GM19043 (cell line): ENCODE measurements around the gene SREBF2.
A peak's percentile ranks its signal among the peaks of the same experiment; 100 is the strongest.

ENCODE experiments used
- ATAC-seq: cut with Tn5 transposase; IDR thresholded peaks from one replicate; pipeline ENCODE4 v1.9.1; 2021; ENCODE audit warnings: low read depth; ENCODE audit not compliant: unreplicated experiment

The SREBF2 gene

DNA sequence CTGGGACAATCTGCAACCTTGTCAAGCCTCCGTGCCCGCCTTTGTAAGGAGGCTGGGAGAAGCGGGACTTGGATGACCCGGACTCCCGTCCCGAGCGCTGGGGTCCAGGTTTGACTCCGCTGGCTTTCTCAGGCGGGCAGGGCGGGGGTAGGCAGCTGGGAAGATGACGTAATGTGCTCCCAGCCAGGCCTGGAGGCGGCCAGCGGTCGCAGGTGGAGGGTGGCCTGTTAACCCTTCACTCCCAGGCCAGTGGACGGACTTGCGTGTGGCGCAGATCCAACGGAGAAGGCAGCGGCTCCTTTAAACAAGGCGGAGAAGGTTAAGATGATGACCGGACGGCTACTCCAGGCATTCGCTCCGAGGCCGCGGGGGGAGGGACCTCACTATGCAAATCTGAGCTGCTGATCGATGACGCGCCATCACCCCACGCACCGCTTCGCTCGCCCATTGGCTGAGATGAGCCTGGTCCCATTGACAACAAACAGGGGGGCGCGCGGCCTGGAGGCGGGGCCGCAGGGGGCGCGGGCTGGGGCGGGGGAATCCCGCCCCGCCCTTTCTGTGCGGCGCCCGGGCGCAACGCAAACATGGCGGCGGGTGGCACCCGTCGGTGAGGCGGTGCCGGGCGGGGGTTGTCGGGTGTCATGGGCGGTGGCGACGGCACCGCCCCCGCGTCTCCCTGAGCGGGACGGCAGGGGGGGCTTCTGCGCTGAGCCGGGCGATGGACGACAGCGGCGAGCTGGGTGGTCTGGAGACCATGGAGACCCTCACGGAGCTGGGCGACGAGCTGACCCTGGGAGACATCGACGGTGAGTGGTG lies at the start of gene SREBF2:
Gene SREBF2, plus strand, starts transcription at position 553 of the 816 bp plus-strand sequence. Its CDS starts 166 bp downstream, at position 719.
- ATAC-seq = peak; percentile 83

DNA sequence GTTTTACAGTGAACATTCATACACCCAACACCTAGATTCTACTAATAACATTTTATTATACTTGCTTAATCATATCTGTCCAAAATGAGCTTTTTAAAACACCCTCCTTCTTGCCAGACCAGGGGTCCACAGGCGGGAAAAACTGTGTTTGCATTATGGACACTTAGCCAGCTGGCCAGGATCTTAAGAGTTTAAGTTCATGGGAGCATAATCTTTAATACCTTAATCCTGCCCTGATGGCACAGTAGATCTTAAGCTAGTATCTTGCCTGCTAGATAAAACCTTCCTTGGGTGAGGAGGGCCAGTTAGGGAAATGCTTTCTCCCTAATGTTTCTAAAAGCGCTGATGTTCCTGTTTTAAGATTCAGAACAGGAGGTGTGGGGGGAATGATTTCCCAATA lies 45.6 kb upstream of the SREBF2 start:
- ATAC-seq = no peak

DNA sequence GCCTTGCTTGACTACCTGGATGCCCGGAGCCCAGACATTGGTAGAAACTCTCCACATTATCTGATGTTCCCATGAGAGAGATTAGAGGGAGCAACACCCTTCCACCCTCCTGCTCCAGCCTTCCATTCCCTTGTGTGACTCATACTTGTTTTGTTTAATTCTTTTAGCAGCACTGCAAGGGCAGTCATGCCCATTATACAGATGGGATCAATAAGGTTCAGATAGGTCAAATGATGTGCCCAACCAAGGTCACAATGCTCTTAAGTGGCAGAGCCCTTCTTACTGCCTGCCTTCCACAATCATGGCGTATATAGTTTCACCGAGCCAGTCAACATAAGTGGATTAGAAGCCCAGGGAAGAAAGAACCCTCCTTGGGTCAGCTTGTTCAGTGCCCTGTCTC lies 39.0 kb upstream of the SREBF2 start:
- no peak for ATAC-seq

DNA sequence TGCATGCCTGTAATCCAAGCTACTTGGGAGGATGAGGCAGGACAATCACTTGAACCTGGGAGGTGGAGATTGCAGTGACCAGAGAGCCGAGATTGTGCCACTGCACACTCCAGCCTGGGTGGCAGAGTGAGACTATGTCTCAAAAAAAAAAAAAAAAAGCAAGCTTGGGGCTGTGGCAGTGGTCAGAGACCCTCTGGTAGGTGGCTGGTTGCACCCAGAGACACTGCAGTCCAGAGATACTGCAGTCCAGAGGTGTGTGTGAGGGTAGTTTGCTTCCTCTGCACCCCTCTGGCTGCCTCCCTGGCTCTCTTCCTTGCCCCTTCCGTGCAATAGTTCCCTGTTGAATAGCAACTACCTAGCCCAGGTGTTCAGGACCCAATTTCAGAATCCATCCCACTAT lies 34.2 kb upstream of the SREBF2 start:
- no peak for ATAC-seq

DNA sequence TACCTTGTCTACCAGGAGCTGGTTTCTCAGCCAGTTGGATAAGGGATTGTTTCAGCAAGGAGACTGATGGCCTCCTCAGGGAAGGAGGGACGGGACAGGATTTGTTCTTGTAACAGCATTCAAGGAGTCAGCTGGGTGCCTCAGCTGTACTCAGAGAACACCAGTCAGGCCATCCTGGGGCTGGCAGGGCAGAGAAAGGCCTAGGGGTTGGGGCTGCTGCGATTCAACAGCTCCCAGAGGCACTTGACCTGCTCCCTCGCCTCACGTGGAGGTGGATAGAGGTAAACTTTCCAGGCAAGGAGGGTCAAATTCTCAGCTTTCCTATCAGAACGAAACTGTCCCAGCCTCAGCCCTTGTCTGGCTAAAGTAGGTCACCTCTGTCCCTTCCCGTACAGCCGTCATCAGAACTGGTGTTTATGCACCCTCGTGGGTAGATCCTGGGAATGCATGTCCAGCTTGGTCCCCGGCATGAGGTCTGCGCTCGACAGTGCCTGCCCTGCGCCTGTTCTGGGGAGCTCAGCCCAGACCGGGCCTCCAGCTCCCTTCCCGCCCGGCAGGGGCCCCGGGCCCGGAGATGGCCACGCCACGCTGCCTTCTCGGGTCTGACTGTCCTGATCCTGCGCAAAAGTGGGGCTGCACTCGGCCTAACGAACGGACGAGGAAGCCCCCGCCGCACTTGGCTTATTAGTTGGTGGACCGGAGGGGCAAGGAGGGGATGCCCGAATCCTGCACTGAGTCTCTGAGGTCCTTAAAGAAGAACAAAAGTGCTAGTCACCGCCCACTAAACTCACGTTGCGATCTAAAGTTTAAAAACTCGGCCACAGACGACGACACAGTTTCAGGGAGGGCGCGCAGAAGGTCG lies 33.2 kb upstream of the SREBF2 start:
- ATAC-seq = peak; percentile 21

DNA sequence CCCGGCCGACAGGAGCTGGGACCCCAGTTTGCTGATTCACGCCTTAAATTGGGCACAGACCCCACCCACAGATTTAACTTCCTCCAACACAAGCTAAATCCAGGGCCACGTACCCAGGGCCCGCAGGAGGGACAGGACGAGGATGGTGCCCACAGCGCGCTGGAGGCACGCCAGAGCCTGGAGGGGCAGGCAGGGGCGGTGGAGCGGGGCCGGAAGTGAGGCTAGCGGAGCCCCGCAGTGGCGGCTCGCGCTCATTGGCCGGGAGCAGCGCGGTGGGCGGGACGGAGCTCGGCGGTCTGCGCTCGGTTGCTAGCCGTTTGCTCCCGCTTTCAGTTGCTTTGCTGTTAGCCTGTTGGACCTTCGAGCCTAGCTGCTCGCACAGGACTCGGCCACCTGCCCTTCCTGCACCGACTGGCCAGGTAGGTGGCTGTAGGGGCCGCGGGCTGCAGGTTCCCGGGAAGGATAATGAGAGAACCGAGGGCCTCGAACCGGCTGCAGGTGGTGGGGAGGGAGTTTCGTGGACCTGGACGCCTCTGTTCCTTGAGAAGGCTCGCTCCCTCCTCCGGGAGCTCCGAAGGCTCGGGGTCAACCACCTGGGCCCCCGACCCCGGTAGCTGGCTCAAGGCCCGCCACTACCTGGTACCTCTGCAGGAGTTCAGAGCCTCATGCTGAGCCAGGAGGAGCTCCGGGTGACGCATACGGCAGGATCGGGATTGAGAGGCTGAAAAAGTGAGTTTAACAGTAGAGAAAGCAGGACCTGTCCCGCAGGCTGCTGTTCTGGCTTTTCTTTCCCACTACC lies 32.4 kb upstream of the SREBF2 start, which contains the start of gene CCDC134:
Gene CCDC134, plus strand, starts transcription at position 332 of the 799 bp plus-strand sequence. CDS start 8,212 bp downstream, outside the sequence.
- peak; percentile 93 for ATAC-seq

DNA sequence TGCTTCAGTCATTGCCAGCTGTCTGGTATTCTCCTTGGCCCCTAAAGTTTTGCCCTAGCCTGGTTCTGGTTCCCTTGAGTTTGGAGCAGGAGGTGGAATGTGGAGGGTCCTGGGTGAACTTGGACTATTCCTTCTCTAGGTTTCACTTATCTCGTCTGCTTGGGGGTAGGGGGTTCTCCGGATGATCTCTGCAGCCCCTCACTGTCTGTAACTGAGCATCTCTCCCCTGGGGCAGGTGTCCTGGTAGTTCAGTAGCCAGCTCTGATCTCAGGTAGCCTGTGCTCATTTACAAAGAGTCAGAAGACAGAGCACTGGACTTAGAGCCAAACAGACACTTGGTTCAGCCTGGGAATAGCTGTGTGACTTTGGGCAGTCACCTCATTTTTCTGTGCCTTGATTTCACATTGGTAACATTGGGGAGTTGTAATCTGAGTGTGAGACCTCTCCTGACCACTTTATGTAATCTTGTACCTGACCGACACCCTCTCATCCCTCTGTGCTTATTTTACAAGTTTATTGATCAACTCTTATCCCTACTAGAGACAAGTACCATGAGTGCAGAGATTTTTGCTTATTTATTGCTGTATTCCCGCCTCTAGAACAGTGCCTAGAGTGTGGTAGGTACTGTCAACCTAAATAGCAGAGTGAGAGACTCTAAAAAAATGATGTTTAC lies 31.6 kb upstream of the SREBF2 start:
- no peak for ATAC-seq

DNA sequence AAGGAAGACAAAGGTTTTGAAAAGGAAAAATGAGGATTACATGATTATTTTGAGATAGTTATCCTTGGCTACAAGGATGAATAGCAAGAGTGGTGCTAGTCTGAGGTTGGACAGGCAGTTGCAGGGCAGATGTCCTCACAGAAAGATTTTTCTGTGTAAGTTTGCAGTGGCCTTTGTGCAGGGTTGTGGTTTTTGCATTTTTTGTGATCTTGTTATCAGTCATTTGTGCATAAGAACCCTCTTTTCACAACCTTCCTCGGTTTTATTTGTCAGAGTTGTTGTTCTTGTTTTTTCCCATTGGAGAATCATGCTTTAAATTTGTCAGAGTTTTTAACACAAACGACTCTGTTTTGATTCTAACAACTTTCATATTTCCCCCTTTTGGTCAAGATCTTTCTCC lies 31.0 kb upstream of the SREBF2 start:
- no peak for ATAC-seq

DNA sequence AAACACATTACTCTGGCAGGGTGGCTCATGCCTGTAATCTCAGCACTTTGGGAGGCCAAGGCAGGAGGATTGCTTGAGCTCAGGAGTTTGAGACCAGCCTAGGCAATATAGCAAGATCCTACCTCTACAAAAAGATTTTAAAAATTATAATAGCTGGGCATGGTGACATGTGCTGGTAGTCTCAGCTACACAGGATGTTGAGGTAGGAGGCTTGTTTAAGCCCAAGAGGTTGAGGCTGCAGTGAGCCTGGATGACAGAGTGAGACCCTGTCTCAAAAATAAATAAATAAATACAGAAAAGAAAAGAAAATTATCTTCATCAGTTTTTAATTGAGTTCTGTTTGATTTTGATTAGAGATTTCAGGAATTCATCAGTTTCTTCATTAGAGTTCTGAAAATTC lies 27.3 kb upstream of the SREBF2 start:
- no peak for ATAC-seq

DNA sequence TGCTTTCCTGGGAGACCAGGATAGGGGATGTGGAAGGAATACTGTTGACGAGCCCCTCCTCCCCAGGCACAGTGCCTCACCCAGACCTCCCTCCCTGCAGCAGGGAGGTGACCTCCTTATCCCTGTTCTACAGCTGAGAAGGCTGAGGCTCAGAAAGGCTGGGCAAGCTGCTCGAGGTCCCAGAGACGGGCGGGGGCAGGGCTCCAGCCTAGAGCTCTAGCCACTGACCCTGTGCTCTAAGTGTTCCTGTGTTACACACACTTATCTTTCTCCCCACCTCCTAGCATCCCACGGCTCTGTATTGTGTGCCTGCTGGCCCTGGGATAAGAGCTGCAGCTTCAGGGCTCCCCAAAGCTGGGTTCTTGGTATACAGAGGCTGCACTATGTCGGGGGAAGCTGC lies 24.5 kb upstream of the SREBF2 start:
- no peak for ATAC-seq

DNA sequence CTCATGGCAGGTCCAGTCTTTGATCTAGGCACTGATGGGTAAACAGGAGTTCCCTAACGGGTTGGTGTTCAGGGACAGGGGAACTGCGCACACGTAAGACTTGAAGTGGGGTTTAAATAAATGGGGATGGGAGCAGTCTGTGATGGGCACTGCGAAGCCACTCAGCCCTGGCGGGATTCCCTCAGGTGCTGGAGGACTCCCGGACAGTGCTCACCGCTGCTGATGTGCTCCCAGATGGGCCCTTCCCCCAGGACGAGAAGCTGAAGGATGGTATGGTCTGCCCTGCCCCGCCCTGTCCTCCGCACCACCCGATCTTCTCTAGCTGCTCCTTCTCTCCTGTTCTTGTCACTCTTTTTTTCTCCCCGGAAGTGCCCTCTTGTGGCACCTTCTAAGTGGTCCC lies 22.9 kb upstream of the SREBF2 start:
- no peak for ATAC-seq

DNA sequence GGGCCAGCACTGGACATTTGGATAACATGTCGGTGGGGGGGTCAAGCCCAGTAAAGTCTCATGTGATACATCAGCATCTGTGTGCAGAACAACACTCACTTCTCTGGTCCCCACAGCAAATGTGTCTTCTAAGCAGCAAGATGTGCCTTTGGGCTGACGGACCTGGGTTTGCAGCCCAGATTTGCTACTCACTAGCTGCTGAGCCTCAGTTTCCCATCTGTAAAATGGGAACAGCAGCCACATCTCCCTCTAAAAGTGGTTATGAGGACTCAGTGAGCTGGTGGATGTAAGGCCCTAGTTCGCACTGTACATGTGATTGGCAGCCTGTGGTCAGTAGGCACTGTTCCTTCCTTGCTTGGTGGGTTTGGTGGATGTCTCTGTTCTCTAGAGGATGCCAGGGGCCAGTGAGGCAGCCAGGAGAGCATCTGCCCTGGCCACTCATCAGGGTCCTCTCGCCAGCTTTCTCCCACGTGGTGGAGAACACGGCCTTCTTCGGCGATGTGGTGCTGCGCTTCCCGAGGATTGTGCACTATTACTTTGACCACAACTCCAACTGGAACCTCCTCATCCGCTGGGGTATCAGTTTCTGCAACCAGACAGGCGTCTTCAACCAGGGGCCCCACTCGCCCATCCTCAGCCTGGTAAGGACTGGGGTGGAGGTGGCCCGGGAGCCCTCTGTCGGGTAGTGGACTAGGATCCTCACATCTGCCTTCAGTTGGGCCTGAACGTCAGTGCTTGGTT lies 19.9 kb upstream of the SREBF2 start:
- no peak for ATAC-seq

DNA sequence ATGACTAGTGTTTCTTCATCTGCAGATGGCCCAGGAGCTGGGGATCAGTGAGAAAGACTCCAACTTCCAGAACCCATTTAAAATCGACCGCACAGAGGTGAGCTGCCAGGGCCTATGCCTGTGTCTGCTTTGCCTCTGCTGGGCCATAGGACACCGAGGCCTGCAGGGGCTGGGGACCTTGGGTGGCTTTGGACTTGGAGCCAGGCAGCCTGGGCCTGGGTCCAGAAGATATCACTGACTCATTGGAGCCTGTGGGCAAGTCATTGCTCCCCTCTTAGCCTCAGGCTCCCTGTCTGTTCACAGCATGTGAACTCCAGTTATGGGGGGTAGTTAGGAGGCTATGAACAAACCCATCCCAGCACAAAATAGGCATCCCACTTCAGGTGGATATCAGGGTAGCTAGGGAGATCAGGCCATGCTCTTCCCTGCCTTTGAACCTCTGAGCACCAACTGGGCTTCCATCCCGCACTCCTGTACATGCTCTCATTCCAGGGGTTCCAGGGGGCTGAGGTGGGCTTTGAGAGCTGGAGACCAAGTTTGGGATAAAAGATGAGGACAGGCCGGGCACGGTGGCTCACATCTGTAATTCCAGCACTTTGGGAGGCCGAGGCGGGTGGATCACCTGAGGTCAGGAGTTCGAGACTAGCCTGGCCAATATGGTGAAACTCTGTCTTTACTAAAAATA lies 19.0 kb upstream of the SREBF2 start:
- ATAC-seq = no peak

DNA sequence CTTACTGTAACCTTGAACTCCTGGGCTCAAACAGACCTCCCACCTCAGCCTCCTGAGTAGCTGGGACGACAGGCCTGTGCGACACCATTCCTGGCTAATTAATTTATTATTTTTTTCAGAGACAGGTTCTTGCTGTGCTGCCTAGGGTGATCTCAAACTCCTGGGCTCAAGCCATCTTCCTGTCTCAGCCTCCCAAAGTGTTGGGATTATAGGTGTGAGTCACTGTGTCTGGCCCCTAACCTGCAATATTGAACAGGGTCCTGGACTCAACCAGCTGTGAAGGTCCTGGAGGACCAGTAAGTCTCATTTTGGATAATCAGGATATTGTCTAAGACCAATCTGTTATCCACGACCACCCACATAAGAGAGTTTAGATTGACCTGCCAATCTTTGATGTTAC lies 17.2 kb upstream of the SREBF2 start:
- no peak for ATAC-seq

DNA sequence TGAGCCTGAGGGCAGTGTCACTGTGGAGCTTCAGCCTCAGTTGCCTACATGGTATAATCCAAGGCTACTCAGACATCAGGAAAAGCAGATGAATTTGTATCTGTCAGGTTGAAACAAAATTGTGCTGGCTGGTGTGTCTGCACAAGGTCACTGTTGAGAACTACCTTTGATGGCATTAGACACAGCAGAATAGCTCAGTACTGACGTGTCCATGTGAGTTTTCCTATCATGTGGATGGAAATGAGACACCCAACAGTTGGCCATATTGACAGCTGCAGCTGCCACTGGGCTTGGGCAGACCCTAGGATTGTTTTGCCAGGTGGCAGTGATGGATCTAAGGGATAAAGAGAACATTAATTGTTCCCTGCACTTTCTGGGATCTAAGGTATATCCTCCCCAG lies 16.7 kb upstream of the SREBF2 start:
- ATAC-seq = no peak

DNA sequence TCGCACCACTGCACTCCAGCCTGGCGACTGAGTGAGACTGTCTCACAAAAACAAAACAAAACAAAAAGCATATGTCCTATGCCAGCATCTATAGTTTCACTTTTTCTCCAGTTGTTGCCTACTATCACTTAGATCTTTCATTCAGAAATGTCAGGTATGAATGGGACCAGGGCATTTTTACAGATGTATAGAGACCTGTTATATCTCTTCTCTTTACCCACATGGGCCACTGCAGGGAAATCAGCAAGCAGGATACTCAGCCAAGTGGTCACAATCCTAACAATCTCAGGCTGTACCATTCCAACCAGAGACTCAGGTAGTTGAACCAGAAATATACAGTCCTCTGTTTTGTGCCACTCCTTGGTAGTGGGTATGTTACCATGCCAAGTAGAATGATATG lies 16.0 kb upstream of the SREBF2 start:
- no peak for ATAC-seq

DNA sequence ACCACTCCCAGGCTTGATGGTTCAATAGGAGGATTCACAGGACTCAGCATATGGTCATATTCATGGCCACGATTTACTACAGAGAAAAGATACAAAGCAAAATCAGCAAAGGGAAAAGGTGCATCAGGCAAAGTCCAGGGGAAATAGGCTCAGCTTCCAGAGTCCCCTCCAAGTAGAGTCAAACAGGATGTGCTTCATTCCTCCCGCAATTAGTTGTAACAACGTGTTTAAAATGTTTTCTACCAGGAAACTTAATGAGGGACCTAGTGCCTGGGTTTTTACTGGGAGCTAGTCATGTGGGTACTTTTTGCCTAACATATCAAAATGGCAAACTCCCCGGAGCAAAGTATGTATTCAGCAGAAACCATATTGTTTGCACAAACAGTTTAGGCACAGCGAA lies 14.9 kb upstream of the SREBF2 start:
- no peak for ATAC-seq

DNA sequence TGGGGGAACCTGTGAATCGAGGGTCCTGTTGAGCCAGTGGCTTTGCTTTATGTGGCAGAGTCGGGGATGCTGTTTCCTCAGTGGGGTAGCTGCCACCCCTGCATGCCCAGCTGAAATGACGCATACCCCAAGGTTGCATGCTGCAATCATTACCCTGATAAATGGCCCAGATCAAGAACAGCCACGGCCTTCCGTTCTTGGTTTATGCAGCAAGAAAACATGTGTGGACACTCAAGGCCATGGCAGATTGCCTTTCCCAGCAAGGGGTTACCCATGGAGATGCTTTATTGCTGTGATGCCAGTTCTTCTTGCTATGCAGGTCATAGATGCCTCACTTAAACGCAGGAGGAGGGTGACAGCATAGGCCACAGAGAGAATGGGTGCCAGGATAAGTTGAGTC lies 14.3 kb upstream of the SREBF2 start:
- ATAC-seq = no peak

DNA sequence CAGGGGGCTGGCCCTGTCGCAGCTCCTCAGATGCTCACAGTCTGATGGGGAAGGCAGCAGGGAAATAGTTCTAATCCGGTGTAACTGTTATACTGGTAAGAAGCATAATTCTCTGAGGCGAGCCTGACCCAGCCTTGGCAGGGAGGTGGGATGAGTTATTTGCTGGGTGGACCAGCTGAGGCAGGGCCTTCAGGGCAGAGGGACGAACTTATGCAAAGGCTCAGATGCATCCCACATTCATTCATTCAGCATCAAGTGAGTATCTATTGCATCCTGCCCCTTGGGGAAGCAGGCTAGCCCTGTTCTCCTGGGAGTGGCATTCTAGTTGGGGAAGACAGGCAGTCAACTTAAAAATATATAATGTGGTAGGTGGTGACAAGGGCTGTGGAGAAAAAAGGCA lies 13.6 kb upstream of the SREBF2 start:
- no peak for ATAC-seq
